GM12878 (cell line): ENCODE data around the gene DHCR24. TPM values are rescaled to one million over a fixed set of nuclear protein-coding genes. Genes with fewer than 3 reads are reported as not detected.

Source experiments
- ATAC-seq: fragments of 200-7000 bp; cut with Tn5 transposase; 3 replicates; pipeline ENCODE4 v1.9.1; 2020; ENCODE audit warnings: mild to moderate bottlenecking, moderate library complexity
- BruUV-seq: library from RNA; stranded (reverse); fragments of 400-500 nt; replicated peaks from 2 replicates; lab custom pipeline; 2021; lab: Mats Ljungman, UMichigan
- CTCF ChIA-PET: fragments of 300-600 bp; sonication (Branson Sonifier 250); formaldehyde crosslinking; extraction: SDS; loops from one replicate; lab custom pipeline; 2021; ENCODE audit warnings: inconsistent platforms; lab: Yijun Ruan, JAX
- POLR2A ChIA-PET: fragments of 350-600 bp; formaldehyde crosslinking; extraction: SDS; loops from one replicate; lab custom pipeline; 2021; ENCODE audit warnings: inconsistent platforms; lab: Charles Lee
- RAD21 ChIA-PET: fragments of 300-600 bp; sonication (Branson Sonifier 250); formaldehyde crosslinking; loops from one replicate; lab custom pipeline; 2023; ENCODE audit warnings: antibody characterized with exemption; ENCODE audit not compliant: unreplicated experiment; lab: Charles Lee
- SMC1A ChIA-PET: fragments of 300-600 bp; sonication (Branson Sonifier 250); formaldehyde crosslinking; loops from one replicate; lab custom pipeline; 2023; ENCODE audit not compliant: unreplicated experiment, uncharacterized antibody; lab: Charles Lee
- DNase-seq: peaks from one replicate; pipeline ENCODE4 v3.0.0-alpha.2; 2011; ENCODE audit warnings: low read depth, low spot score
- FAIRE-seq: peaks from 3 replicates; lab custom pipeline; 2011; peaks lifted over from hg19 to GRCh38; lab: Jason Lieb, UNC
- H2AFZ ChIP-seq: 2 replicates; pipeline ENCODE4 v1.6.0; 2011; ENCODE audit warnings: low read depth, low read length, control low read depth; ENCODE audit not compliant: control insufficient read depth
- H3K27ac ChIP-seq: 2 replicates; pipeline ENCODE4 v1.5.1; 2011; ENCODE audit warnings: control low read depth; ENCODE audit not compliant: control insufficient read depth, insufficient read depth
- H3K27me3 ChIP-seq, 2 experiments: replicated peaks in 1 of 2; 2 replicates each; pipeline versions ENCODE4 v1.6.0 to v1.6.1; 2011; ENCODE audit warnings: low read length in 1 of 2; ENCODE audit not compliant: control insufficient read depth in 2 of 2, insufficient read depth in 2 of 2
- H3K36me3 ChIP-seq, 2 experiments: 2 replicates each; pipeline ENCODE4 v1.5.1; 2011; ENCODE audit warnings: low read length in 1 of 2; ENCODE audit not compliant: control insufficient read depth in 2 of 2, insufficient read depth in 2 of 2
- H3K4me1 ChIP-seq: 2 replicates; pipeline ENCODE4 v1.6.1; 2011; ENCODE audit warnings: mild to moderate bottlenecking, low read length, moderate library complexity, mixed read lengths; ENCODE audit not compliant: control insufficient read depth, insufficient read depth
- H3K4me2 ChIP-seq: 2 replicates; pipeline ENCODE4 v1.6.0; 2011; ENCODE audit warnings: control low read depth; ENCODE audit not compliant: control insufficient read depth, insufficient read depth
- H3K4me3 ChIP-seq: fragments of 200-600 bp; sonication (generic); 2 replicates; pipeline ENCODE4 v1.5.1; 2016
- H3K79me2 ChIP-seq: 2 replicates; pipeline ENCODE4 v1.6.0; 2011; ENCODE audit warnings: low read length; ENCODE audit not compliant: control insufficient read depth, insufficient read depth
- H3K9ac ChIP-seq: 2 replicates; pipeline ENCODE4 v1.8.0; 2011; ENCODE audit warnings: low read length, control low read depth, mixed read lengths; ENCODE audit not compliant: control insufficient read depth, insufficient read depth
- H3K9me3 ChIP-seq: replicated peaks from 3 replicates; pipeline ENCODE4 v1.5.1; 2011; ENCODE audit warnings: mild to moderate bottlenecking, low read length; ENCODE audit not compliant: control insufficient read depth, insufficient read depth
- H4K20me1 ChIP-seq: 2 replicates; pipeline ENCODE4 v1.6.0; 2011; ENCODE audit not compliant: control insufficient read depth, insufficient read depth
- CHD1 ChIP-seq: IDR thresholded peaks from 2 replicates; pipeline ENCODE4 v1.6.1; 2012; ENCODE audit warnings: low read depth, low read length, improper control_type of control experiment
- HCFC1 ChIP-seq: fragments of 150-350 bp; IDR thresholded peaks from 2 replicates; pipeline ENCODE4 v1.6.1; 2014; ENCODE audit warnings: low read length
- IKZF1 ChIP-seq: fragments of 450-650 bp; conservative IDR thresholded peaks from 2 replicates; pipeline ENCODE4 v1.6.1; 2017; ENCODE audit warnings: antibody characterized with exemption, mild to moderate bottlenecking
- KDM1A ChIP-seq: fragments of 200-600 bp; sonication (generic); IDR thresholded peaks from 2 replicates; pipeline ENCODE4 v1.6.1; 2016; ENCODE audit warnings: borderline replicate concordance
- NFIC ChIP-seq: IDR thresholded peaks from 2 replicates; pipeline ENCODE4 v1.6.1; 2012; ENCODE audit warnings: low read depth, mild to moderate bottlenecking, inconsistent platforms, low read length, moderate library complexity
- ZZZ3 ChIP-seq: IDR thresholded peaks from 2 replicates; pipeline ENCODE4 v1.6.1; 2011; ENCODE audit warnings: low read depth; ENCODE audit not compliant: control insufficient read depth, insufficient read length
- WGBS: methylation state at CpG from one replicate; pipeline ENCODE4 v1.1.6; 2016; ENCODE audit warnings: low lambda C conversion rate; ENCODE audit not compliant: insufficient replicate concordance, insufficient coverage; ENCODE audit errors: missing lambda C conversion rate; 5-methylcytosine and 5-hydroxymethylcytosine counted together
- in situ Hi-C: fragments of 300-500 bp; cut with MboI; formaldehyde crosslinking; loops from 9 replicates; pipeline ENCODE4 v1.14.3; 2018; ENCODE audit warnings: mixed read lengths
- intact Hi-C: fragments of 100-400 bp; cut with micrococcal nuclease; formaldehyde crosslinking; loops from one replicate; pipeline ENCODE4 v1.14.2; 2022; ENCODE audit not compliant: unreplicated experiment
- polyA plus RNA-seq, 11 experiments: library from polyadenylated mRNA; depleted of rRNA in 4 of 11; unstranded in 6 of 11; stranded (reverse) in 5 of 11; fragments of >200 nt; fragmentation: Nextera tagmentation in 4 of 11; fragmentation: Illumina TruSeq in 1 of 11; extraction: Ambion mirVana in 4 of 11; extraction: Trizol in 1 of 11; gene quantifications; 1 replicate in 1 of 11; 2 replicates in 10 of 11; pipeline versions ENCODE4 v1.2.1 to v1.2.3, GENCODE V29; 2011 to 2016; ENCODE audit warnings: inconsistent platforms in 2 of 11, missing spikeins in 2 of 11, low read depth in 1 of 11
- total RNA-seq, 4 experiments: library from RNA; depleted of rRNA in 3 of 4; stranded (reverse); fragments of >200 nt in 3 of 4; fragmentation: Illumina TruSeq in 1 of 4; extraction: Trizol in 1 of 4; gene quantifications; 2 replicates each; pipeline versions ENCODE4 v1.2.1 to v1.2.3, GENCODE V29; 2013 to 2021

The DHCR24 gene
- total and polyA plus RNA-seq, 10 of the 15 experiments (the other 5 are each of a cell fraction or from before 2014, with no cell fraction given), result 23.3 to 169 (median 120) TPM

- no peak for TF ChIP-seq ZZZ3
- TF ChIP-seq KDM1A, result no peak
- TF ChIP-seq CHD1, result no peak
These were observed 40.0 kb upstream of the DHCR24 start (continued) for GRCh38 chr1:54926970-54927369.

GRCh38 chr1:54922921-54923421 is 36.0 kb upstream of the DHCR24 start:
- Histone ChIP-seq H4K20me1 (no peaks in the 10 kb centered on the region), H3K4me1 (no peaks in the 10 kb centered on the region), H3K27ac (no peak overlapping the region), H3K79me2 (no peaks in the 10 kb centered on the region), H3K9ac (no peak overlapping the region), H3K4me3 (no peak overlapping the region), H3K27me3 (peaks cover 0 to 1% of the 10 kb centered on the region in 2 experiments; a peak in 1 of 4 replicates), H3K36me3 (no peaks in the 10 kb centered on the region), H2AFZ (no peak overlapping the region), H3K4me2 (no peak overlapping the region), H3K9me3 (no peaks in the 10 kb centered on the region; the same call in 2 of the 3 replicates)
- SMC1A ChIA-PET, result interaction anchor here (0.6 kb wide), 1 partner anchor 276 kb away, joined by 3 read pairs; no protein-coding TSS in a partner anchor
- intact Hi-C loops, result no loop called here
- CTCF ChIA-PET, result interaction anchor here (1.8 kb wide), 1 partner anchor 74 kb away, joined by 5 read pairs; no protein-coding TSS in a partner anchor
- no peak for ATAC-seq
- POLR2A ChIA-PET, result interaction anchor here (0.6 kb wide), 1 partner anchor 272 kb away, joined by 5 read pairs; no protein-coding TSS in a partner anchor
- in situ Hi-C loops, result no loop called here
- no peak for DNase-seq
- no peak for FAIRE-seq
- no TSS peak for BruUV-seq
- TF ChIP-seq IKZF1 (no peak), HCFC1 (no peak), NFIC (no peak)
- RAD21 ChIA-PET, result no interaction called here
- 46% methylated on average over 2 of the region's 2 CpGs for WGBS
